Activated CD4-positive, alpha-beta T cell treated with anti-CD3 and anti-CD28 coated beads for 48 hours (primary cell): ENCODE results near the gene HS6ST2.
"Not testable (repeated sequence)": the region's sequence is repeated elsewhere in the genome, so short reads cannot be mapped to it uniquely, and the experiment has no call there.

Experiments used
- DNase-seq: peaks from one replicate; pipeline ENCODE4 v3.0.0-alpha.2; 2020

Gene HS6ST2

GRCh38 chrX:132940727-132941327, 17.6 kb downstream of the HS6ST2 start:
- no peak for DNase-seq

DNA sequence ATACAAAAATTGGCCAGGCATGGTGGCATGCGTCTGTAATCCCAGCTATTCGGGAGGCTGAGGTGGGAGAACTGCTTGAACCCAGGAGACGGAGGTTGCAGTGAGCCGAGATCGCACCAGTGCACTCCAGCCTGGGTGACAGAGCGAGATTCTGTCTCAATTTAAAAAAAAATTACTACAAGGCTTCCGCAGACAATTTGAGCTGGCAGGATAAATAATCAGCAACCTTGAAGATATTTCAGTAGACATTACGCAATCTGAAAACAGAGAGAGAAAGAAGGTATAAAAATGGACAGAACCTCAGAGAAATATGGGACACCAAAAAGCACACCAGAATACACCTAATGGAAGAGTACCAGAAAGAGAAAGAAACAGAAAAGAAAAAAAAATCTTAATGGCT, 25.3 kb downstream of the HS6ST2 start:
- DNase-seq: no peak

GRCh38 chrX:132924426-132924825, 34.0 kb downstream of the HS6ST2 start:
- DNase-seq: no peak

GRCh38 chrX:132918523-132918922, 39.9 kb downstream of the HS6ST2 start:
- no peak for DNase-seq

DNA sequence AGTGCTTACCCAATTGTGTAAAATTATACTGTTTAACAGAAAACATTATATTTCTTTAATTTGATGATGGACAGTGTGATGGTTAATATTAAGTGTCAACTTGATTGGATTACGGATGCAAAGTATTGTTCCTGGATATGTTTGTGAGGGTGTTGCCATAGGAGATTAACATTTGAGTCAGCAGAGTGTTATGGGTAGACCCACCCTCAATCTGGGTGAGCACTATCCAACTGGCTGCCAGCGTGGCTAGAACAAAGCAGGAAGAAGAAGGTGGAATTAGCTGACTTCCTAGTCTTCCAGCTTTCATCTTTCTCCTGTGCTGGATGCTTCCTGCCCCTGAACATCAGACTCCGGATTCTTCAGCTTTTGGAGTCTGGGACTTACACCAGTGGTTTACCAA, 42.1 kb downstream of the HS6ST2 start:
- DNase-seq: no peak

GRCh38 chrX:132909643-132910042, 48.8 kb downstream of the HS6ST2 start:
- no peak for DNase-seq

DNA sequence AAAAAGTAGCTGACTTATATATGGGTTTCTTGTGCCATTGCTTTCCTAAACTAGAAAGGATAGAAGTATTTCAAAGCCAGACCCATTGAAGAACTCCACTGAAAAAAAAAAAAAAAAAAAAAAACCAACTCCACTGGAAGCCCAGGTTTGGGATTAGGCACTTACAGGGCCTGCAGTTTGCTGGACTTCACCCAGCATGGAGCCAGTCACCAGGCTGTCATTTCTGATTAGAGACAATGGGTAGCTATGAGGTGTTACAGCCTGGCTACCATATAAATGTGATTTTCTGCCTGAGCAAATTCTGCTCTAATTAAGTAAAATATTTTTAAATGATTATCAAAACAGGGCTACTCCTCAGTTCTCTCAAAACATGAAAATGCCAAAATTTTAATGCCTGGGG, 49.5 kb downstream of the HS6ST2 start:
- no peak for DNase-seq

DNA sequence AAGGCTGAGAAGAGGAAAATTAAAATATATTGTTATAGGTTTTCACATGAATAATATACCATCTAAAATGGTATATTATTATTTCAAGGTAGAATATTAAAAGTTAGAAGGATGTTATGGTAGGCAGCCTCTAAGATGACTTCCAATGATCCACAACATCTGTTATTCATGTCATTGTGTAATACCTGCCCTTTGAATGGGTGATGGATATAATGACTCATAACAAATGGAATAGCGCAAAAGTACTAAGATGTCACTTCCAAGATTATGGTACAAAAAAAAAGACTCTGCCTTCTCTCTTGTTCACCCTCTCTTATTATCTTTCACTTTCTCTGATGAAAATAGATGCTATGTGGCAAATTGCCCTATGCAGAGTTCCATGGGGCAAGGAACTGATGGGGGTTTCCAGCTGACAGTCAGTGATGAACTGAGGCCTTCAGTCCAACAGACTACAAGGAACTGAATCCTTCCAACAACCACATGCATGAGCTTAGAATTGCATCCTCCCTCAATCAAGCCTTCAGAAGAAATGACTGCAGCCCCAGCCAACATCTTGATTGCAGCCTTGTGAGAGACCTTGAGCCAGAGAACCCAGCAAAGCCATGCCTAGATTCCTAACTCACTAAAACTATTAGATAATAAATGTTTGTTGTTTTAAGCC, 57.7 kb downstream of the HS6ST2 start:
- DNase-seq: no peak

- no peak for DNase-seq
Measured at GRCh38 chrX:132887569-132887968, 70.9 kb downstream of the HS6ST2 start.

DNA sequence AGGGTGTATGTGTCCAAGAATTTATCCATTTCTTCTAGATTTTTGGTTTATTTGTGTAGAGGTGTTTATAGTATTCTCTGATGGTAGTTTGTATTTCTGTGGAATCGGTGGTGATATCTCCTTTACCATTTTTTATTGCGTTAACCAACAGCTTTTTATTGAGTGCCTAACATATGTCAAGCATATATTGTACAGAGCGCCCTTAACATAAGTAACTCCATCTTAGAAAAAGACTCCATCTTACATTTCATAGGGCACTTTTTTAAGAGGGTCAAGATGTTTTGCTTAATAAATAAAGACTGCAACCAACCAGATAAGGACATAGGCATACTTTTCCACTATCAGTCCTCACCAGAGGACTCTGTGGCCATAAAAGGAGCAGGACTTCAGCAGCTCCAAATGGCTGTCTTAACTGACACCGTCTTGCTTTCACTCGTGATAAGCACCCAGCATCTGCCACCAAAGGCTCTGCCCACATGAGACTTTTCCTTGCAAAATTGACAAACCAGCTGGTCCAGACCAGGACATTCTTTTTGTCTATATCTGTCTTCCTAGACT, 75.0 kb downstream of the HS6ST2 start:
- no peak for DNase-seq

GRCh38 chrX:132880753-132881152, 77.7 kb downstream of the HS6ST2 start:
- not testable (repeated sequence) for DNase-seq

- no peak for DNase-seq
Measured at GRCh38 chrX:132877954-132878536, 80.4 kb downstream of the HS6ST2 start.

- DNase-seq: no peak
Measured at GRCh38 chrX:132876523-132877338, 81.7 kb downstream of the HS6ST2 start.

DNA sequence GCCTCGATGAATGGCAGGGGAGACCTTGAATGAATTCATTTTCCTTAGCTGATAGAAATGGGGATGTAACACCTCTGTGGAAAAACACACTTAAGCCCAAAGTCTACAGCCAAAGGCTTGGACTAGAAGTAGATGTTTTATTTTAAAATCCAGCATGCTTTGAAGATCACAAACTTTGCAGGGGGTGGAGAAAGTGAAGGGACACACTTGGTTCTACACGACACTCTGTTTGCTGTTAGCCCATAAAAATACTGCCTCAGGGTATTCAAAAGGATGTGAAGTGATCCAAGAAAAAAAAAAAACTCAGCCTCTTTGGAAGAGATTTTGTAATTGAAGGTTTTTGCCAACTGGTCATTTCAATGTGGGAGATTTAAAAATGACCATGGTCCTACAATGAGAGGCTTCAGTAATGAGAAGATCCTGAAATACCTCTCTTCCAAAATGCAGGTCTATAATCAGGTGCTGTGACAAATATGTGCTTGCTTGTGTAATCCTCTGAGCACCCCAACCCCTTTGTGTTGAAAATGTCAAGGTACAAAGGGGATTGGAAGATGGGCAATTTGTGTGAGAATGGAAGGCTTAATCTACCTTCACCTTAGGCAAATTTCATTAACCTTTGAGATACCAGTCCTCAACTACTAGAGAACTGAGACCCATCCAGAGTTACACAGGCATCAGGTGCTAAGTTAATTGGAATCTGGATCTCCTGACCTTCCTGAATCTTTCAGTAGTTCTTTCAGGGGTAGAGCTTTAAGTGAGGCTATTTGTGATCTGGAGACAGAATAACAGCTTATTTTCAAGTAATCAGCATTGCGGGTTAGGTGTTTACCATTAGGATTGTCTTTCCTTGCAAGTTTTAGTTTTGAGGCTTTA, 82.5 kb downstream of the HS6ST2 start:
- no peak for DNase-seq

GRCh38 chrX:132862562-132862961, 95.9 kb downstream of the HS6ST2 start:
- DNase-seq: no peak

GRCh38 chrX:132861076-132861475, 97.4 kb downstream of the HS6ST2 start:
- DNase-seq: no peak

DNA sequence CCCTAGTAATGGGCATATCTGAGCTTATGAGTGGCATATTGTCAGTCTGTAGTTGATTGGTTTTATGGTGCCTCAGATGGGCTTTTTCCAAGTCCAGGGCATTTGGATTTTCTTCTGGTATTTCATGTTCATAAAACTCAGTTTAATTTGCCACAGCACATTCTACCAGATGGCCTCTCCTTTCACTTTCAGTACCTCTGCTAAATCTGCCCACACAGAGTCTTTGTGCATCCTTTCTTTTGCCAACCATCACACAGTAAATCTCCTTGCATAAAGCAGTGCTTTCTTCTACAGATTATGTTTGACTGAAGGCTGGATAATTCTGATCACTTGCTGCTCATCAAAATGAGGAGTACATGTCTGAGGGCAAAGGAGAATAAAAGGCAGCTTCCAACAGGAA, 98.2 kb downstream of the HS6ST2 start:
- DNase-seq: no peak

- DNase-seq: no peak
Measured at GRCh38 chrX:132858018-132858417, 100.4 kb downstream of the HS6ST2 start.

DNA sequence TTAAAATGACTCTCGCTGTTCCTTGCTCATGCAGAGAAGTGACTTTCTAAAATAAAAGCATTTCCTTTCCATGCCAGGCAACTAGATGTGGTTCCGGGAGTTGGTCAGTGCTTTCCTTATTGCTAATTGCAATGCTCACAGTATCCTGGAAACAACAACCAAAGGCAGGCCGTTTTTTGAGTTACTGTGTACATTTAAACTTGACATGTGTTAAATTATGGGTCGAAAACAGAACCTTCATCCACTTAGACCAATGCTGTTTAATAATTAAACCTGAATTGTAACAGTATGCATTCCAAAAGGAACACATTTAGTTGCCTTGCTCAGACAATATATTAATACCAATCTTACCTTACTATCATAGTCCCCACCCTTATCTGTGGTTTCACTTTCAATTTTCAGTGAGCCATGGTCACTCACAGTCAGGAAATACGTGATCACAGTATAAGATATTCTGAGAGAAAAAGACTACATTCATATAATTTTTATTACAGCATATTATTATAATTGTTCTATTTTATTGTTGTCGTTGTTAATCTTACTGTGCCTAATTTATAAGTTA, 102.6 kb downstream of the HS6ST2 start:
- DNase-seq: no peak

- no peak for DNase-seq
Measured at GRCh38 chrX:132853040-132853439, 105.4 kb downstream of the HS6ST2 start.

DNA sequence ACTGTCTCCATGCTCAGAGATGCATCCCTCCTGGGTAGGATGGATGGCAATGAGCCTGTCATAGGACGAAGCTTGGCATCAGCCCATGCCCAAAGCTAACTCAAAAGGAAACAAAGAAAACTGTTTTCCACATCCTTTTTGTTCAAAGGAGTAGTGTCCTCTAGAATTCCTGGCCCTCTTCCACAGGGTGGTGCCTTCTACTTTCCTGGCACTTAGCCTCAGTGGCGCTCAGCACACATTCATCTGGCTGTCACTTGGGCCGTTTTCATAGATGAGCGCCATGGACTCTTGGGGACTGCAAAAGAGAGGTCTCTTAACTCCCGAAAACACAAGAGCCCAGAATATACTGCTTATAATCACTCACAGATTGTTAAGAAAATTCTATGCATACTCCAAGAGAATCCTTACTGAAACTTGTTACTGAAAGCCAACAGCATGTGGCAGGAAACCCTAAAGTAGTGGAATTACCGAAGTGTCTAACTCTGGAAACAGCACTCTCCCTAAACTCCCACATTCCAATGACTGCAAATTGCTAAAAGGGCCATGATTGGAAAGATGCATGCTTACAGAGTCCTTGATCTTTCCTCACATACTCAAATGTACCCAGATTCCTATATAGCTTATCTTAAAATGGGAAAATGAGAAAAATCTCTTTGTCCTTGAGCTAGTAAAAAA, 110.0 kb downstream of the HS6ST2 start:
- no peak for DNase-seq
